ENCODE measurements around the gene SLC26A3. TPM values are rescaled to one million over a fixed set of nuclear protein-coding genes. Genes with fewer than 3 reads are reported as not detected.

The SLC26A3 gene
- polyA plus RNA-seq, 4 donors = 0.11 to 0.35 (median 0.21) TPM

DNA sequence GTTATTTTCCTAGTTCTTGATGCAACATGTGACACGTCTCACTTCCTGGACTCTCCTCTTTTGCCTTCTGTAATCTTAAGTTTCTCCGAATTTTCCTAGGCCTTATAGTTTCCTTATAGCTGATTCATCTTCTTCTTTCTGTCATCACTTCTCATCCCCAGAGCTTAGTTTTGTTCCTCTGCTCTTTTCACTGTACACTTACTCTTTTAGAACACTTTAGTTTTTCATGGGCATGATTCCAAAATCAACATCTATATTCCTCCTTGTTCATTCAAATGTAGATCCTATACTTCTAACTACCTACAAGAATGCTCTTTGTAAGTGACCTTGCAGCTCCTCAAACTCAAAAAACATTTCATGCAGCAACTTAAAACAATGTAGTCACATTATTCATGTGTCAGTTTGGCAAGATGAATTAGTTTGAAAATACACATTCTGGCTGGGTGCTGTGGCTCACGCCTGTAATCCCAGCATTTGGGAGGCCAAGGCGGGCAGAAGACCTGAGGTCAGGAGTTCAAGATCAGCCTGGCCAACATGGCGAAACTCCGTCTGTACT, 13.1 kb upstream of the SLC26A3 start:
- DNase-seq (ENCODE audit: low read depth in 4 of 4, low spot score in 3 of 4) = no peak

DNA sequence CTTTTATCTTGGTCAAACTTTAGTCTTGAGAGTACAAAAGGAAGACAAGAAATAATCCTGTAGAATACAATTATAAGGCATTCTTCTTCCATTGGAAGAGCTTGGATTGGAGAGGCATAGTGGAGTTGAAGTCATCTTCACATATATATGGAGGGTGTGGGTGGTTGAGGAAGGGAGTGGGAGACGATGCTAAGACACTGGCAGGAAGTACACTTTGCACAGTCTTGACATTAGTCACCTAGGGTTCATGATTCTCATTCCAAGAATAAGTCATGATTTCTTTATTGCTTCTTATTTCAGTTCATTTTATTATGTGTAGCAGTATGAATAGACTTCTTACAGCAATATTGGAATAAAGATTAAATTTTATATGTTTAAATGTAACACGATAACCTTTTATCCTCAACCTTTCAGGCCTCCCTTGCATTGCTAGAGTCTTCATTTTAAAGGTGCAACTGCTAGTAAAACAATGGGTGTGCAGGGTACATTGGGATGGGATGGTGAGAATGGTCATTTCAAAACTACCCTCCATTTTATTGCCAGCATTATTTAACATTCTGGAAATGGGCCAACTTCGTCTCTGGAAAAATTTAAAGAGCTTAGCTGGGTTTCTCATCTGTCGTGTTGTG, 12.3 kb upstream of the SLC26A3 start:
- no peak for DNase-seq (ENCODE audit: low read depth in 4 of 4, low spot score in 3 of 4)

DNA sequence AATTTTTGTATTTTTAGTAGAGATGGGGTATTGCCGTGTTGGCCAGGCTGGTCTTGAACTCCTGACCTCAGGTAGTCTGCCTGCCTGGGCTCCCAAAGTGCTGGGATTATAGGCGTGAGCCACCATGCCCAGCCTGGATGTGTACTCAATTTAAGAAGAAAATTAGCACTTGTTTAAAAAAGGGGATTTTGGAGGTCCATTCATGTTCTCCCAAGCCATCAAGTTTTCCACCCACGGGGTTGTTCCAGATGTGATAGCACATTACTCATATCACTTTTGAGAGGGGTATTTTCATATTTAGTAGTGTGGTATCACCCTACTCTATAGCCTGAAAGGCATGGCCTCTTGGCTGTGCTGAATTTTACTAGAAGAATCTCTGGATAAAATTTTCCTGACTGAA, 10.5 kb upstream of the SLC26A3 start:
- DNase-seq (ENCODE audit: low read depth in 4 of 4, low spot score in 3 of 4) = no peak

DNA sequence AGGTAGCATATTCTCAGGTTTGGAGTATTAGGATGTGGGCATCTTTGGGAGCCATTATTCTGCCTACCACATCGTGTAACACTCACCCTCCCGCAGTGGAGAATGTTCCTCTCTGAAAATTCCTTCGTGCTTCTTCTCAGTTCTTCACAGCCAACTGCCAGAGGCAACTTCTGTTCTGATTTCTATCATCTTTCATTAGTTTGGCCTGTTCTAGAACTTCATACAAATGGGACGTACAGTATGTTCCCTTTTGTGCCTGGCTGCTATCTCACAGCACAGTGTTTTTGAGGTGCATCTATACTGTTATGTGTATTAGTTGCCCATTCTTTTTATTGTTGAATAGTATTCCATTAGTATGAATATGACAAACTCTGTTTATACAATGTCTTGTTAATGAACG, 8.9 kb upstream of the SLC26A3 start:
- no peak for DNase-seq (ENCODE audit: low read depth in 4 of 4, low spot score in 3 of 4)

DNA sequence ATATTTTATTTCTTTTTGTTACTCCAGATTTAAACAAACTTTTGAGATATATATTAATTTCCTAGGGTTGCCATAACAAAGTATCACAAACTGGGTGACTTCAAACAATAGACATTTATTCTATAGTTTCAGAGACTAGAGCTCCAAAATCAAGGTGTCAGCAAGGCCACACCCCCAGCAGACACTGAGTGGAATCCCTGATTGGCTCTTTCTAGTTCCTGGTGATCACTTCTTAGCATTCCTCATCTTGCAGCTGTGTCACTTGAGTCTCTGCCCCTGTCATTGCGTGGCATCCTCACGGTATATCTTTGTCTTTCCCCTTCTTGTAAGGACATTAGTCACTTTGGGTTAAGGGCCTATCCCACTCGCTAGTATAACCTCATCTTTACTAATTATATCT, 7.6 kb upstream of the SLC26A3 start:
- DNase-seq (ENCODE audit: low read depth in 4 of 4, low spot score in 3 of 4) = no peak

DNA sequence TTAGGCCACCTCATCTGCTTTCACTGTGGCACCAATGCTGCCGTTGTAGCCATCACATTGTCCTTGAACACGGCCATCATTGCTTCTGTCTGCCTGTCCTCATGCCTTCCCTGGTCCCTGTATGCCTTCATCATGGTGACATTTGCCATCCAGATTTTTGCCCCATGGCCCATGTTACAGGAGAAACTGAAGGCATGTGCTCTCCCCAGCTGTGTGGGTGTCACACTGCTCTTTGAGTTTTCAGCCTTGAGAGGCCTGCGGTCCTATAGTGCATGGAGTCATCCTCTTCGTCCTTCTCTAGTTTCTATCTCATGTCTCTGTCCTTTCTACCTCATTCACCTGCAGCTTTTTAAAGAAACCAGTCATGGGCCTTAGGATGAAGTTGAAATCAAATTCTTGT, 6.2 kb upstream of the SLC26A3 start:
- no peak for DNase-seq (ENCODE audit: low read depth in 4 of 4, low spot score in 3 of 4)

DNA sequence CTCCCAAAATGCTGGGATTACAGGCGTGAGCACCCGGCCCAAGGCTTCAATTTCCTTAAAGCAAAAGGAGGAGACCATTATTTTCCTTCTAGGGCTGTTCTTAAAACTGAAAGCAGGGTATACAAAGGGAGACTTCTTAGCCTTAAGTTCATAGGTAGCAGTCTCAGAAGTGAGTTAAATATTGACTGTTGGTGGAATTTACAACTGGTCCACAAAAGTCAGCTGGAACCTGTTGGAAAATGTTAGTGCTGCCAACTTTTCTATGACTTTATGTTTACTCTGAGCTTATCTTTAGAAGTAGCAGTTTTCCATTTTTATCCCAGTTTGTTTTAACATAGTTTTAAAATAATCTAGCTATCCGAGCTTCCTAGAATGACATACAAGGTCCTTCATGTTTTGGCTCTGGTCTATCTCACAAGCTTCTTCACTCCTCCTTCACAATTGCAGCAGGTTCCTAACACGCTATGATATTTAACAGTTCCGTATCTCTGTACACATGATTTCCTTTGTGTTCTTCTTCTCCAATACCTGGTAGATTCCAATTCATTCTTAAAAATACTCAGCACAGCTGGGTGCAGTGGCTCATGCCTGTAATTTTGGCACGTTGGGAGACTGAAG, 3.3 kb downstream of the SLC26A3 start:
- no peak for DNase-seq (ENCODE audit: low read depth in 4 of 4, low spot score in 3 of 4)

DNA sequence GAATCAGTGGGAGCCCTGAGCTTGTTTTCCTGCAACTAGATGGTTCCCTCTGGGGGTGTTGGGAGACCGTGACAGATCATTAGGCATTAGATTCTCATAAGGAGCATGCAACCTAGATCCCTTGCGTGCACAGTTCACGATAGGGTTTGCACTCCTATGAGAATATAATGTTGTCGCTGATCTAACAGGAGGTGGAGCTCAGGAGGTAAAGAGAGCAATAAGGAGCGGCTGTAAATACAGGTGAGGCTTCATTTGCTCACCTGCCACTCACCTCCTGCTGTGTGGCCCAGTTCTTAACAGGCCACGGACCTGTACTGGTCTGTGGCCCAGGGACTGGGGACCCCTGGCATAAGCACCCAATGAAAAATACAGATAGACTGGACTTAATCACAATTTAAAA, 10.7 kb downstream of the SLC26A3 start:
- DNase-seq (ENCODE audit: low read depth in 4 of 4, low spot score in 3 of 4) = no peak

DNA sequence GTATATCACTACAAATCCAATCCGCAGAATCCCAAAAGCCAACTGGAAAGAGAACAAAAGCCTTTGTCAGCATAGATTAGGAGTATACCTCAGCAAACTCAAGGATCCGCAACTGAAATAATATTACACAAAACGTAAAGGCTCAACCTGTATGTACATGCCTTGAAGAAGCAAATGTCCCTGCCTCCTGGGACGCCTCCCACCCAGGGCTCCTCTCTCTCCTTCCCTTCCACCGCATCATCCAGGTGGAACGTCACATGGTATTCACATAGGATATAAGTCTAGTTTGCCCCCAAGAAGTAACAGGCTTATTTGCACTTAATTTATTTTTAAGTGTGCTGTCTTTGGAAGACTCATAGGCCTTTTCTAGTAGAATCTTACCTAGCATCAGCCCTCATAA, 13.4 kb downstream of the SLC26A3 start:
- DNase-seq (ENCODE audit: low read depth in 4 of 4, low spot score in 3 of 4) = no peak

DNA sequence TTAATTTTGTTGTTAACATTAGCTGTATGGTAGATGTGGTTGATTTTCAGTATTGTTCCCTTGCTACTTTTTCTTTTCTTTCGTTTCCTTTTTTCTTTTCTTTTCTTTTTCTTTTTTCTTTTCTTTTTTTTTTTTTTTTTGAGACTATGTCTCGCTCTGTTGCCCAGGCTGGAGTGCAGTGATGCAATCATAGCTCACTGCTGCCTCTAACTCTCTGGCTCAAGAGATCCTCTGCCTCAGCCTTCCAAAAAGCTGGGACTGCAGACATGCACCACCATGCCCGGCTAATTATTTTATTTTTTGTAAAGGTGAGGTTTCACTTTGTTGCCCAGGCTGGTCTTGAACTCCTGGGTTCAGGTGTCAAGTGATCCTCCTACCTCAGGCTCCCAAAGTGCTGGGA, 14.4 kb downstream of the SLC26A3 start:
- DNase-seq (ENCODE audit: low read depth in 4 of 4, low spot score in 3 of 4) = no peak

DNA sequence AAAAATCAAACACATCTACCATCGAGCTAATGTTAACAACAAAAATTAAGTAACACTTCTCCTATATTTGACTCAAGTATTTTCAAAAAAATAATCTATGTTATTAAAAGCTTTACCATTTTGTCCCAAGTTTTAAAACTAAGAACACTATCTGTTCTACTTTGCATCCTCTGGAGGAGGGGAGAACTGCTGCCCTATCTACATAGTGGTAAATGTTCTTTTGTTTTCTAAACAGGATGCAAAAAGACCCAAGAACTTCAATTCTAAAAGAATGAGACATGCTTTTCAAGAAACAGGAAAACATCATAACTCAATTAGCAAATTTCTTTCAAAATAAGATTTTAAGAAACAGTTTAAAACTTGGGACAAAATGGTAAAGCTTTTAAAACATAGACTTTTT, 14.8 kb downstream of the SLC26A3 start:
- DNase-seq (ENCODE audit: low read depth in 4 of 4, low spot score in 3 of 4) = no peak

DNA sequence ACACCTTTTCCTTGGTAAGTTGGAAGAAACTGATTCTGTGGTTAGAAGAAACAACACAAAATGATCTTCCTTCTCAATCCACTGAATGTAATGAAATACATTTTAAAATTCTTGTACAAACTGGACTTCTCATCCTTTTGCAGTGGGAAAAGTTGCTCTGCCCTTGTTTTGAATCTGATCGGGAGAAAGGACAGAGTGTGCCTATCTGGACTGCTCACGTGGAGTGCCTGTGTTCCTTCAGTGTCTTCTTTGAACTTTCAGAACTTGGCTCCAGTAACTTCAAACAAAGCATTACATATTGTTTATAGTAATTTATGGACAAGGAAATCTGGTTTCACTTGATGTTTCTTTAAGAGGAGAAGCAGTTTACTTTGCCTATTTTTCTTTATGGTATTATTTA, 17.1 kb downstream of the SLC26A3 start:
- DNase-seq (ENCODE audit: low read depth in 4 of 4, low spot score in 3 of 4) = no peak

DNA sequence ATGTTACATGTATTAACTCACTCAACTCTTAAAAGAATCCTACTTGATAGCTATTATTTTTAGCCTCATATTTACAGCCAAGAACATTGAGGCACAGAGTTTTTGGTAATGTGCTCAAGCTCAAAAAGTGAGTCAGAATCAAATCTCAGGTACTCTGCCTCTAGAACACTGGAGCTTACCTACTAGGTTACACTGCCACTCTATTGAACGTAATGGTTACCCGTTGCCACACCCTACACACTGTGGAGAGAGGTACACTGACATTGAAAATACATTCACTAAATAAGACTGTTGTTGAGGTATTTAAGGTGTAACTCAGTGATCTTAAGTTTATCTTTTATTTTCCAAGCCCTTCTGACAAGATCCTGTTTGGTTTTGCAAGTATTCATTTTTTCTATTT, 17.9 kb downstream of the SLC26A3 start:
- no peak for DNase-seq (ENCODE audit: low read depth in 4 of 4, low spot score in 3 of 4)

DNA sequence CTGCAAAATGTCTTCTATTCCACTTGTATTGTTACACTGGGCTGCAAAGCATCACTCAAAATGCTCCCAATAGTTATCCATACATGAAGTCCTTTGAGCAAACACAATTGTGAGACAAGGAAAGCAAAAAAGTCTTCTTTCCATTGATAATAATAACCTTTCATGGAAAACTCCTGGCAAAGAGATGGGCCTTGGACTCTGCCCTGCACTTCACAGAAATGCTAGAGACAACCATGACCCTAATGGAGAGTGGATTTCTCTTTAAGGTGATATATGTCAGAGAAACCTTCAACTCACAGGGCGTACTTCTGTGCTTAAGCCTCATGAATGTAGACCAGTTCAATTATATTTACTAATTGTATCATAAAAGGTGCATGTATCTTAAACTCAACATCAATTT, 19.4 kb downstream of the SLC26A3 start:
- no peak for DNase-seq (ENCODE audit: low read depth in 4 of 4, low spot score in 3 of 4)

DNA sequence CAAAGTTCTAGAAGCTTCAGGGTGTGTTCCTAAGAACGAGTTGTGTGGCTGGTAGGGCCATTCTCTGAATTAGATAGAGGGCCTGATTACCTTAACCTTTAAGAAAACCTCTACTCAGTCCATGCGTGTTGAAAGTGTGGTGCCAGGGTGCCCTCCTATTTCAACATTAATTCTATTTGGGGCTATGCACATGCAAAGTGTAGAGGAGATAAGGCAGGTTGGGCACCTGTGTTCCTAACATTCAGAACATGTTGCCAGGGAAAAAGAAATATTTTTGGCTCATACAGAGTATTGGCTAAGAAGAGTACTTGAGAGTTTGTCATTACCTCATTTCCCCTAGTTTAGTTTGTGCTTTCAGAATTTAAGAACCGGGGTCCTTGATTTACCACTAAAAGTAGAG, 20.6 kb downstream of the SLC26A3 start:
- no peak for DNase-seq (ENCODE audit: low read depth in 4 of 4, low spot score in 3 of 4)

DNA sequence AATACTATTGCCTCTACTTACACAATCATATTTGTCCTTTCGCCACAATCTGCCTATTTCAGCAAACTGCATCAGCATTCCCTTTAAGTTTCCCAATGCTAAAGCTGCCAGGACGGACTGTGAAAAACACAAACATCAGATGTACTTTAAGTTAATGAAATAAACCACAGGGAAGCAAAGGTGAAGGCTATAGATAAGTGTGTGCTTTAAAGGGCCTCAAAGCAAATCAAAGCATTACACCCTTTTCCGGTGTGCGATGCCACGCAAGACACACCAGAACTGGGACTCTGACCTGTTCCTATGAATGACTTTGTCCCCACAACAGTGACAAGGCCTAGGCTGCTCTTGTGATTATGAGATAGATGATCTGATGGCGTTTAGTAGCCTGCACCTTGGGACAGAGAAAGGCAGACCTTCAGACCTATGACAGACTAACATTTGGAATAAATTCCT, 23.4 kb downstream of the SLC26A3 start:
- DNase-seq (ENCODE audit: low read depth in 4 of 4, low spot score in 3 of 4) = no peak

DNA sequence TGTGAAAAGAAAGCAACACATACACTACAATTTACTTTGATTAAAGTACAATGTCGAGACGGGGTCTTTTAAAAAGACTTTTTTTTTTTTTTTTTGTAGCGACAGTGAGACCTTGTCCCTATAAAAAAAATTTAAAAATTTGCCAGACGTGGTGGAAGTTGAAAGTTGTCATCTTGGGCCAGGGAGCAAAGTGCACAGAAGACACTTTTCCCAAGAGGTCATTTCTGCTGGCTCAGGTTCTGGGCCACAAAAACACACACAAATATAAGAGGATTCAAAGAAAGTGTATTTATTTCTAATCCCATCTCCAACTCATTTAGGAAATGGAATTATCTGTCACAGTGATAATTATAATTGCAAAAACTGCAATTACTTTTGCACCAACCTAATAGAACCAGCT, 24.7 kb downstream of the SLC26A3 start:
- no peak for DNase-seq (ENCODE audit: low read depth in 4 of 4, low spot score in 3 of 4)

DNA sequence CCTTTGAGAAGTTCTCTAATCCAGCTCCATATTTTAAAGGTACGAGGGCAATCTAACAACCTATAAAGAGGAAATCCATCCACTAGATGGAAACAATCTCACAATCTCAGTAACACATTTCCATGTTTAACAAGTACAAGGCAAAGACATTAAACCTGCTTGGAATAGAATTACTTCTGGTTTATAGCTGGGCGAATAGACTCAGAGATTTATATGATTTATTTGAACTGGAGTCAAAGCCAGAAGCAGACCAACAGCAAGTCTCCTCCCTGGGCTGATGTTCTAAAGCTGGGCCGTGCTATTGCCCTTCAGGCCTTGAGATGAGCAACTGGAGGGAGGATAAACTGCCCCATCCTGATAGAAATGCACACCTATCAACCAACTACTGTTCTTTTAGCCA, 25.3 kb downstream of the SLC26A3 start:
- no peak for DNase-seq (ENCODE audit: low read depth in 4 of 4, low spot score in 3 of 4)

DNA sequence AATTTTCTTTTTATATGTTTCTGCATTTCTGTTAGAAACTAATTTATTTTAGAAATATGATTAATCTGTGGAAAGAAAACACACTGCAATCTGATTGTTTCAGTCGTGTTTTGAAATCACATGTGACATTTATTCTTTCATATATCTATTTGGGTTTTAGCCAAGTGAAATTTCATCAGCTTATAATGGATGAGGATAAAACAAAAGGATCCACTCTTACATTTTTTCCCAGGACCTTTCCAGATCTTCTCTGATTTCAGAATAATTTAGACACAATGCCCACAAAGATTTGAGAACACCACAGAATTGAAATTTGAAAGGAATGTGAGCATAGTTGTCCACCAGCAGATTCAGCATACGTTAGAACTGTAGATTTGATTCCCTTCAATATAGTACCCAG, 30.0 kb downstream of the SLC26A3 start:
- no peak for DNase-seq (ENCODE audit: low read depth in 4 of 4, low spot score in 3 of 4)

DNA sequence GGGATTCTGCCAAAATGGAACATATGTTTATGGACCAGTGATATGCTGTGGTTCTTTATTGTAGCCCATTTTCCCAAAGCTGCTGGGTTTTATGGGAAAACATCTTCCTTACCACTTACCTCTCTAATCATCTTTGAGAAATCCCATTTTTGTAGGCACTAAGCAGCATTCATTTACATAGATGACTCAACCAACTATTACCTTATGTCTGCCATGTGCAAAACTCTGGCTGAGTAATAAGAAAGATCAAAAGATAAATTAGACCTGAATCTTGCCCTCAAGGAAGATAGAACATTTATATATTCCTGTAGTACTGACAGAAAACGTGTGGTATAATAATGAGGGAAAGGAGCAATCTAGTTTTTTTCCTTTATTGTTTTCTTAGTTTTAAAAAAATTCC, 34.8 kb downstream of the SLC26A3 start:
- no peak for DNase-seq (ENCODE audit: low read depth in 4 of 4, low spot score in 3 of 4)

DNA sequence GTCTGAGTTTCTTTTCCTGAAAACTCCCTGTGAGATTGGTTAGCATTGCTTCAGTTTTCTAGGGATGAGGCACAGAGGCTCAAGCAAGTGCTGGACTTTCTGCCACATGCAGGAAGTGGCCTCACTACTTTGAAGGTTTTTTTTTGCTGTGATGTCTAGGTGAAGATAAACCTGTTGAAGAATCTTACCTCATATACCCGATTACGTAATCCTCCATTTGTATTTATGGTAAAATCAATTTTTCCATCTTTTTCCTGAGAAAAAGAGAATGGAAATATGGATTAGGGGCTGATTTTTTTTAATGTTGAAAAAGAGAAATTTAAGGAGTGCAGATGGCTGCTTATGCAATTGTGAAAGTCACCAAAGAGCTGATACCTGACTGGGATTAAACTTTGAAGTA, 35.6 kb downstream of the SLC26A3 start:
- DNase-seq (ENCODE audit: low read depth in 4 of 4, low spot score in 3 of 4) = no peak

DNA sequence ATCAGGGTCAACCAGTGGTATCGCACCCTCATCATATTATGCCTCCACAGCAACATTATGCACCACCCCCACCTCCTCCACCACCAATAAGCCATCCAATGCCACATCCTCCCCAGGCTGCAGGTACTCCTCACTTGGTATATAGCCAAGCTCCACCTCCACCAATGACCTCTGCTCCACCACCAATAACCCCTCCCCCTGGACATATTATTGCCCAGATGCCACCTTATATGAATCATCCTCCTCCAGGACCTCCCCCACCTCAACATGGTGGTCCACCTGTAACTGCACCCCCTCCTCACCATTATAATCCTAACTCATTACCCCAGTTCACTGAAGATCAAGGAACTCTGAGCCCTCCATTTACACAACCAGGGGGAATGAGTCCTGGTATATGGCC, 44.4 kb downstream of the SLC26A3 start:
- no peak for DNase-seq (ENCODE audit: low read depth in 4 of 4, low spot score in 3 of 4)

DNA sequence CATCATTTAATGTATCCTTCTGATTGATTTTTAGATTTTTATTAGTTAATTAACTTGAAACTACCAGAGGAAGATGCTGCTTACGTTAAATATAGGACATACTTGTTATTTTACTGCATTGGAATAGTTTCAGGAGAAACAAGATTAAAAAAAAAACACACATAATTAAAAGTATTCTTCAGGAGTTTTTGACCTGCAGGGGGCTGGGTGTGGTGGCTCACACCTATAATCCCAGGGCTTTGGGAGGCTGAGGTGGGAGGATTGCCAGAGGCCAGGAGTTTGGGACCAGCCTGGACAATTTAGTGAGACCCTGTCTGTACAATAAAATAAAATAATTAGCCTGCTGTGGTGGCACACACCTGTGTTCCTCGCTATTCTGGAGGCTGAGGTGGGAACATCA, 48.4 kb downstream of the SLC26A3 start:
- no peak for DNase-seq (ENCODE audit: low read depth in 4 of 4, low spot score in 3 of 4)
